IMR-90 (cell line): ENCODE measurements around the gene TMPRSS11E. TPM values are rescaled to one million over a fixed set of nuclear protein-coding genes. Genes with fewer than 3 reads are reported as not detected.

Experiments
- ATAC-seq: fragments of 200-7000 bp; cut with Tn5 transposase; 2 replicates; pipeline ENCODE4 v1.9.1; 2020; ENCODE audit warnings: low read depth, mild to moderate bottlenecking, moderate library complexity
- BruUV-seq: library from RNA; stranded (reverse); fragments of 400-500 nt; replicated peaks from 2 replicates; lab custom pipeline; 2021; lab: Mats Ljungman, UMichigan
- CTCF ChIA-PET: fragments of 300-600 bp; formaldehyde crosslinking; extraction: SDS; loops from one replicate; lab custom pipeline; 2021; ENCODE audit warnings: antibody characterized with exemption; lab: Yijun Ruan, JAX
- POLR2A ChIA-PET: fragments of 300-600 bp; sonication (Branson Sonifier 250); formaldehyde crosslinking; loops from one replicate; lab custom pipeline; 2022; ENCODE audit warnings: antibody characterized with exemption; ENCODE audit not compliant: unreplicated experiment; lab: Charles Lee
- DNase-seq: peaks from one replicate; pipeline ENCODE4 v3.0.0; 2013
- H2AFZ ChIP-seq: replicated peaks from 2 replicates; pipeline ENCODE3; 2013; ENCODE audit warnings: low read length, mild to moderate bottlenecking; ENCODE audit not compliant: poor library complexity
- H2AK5ac ChIP-seq: 2 replicates; pipeline ENCODE4 v1.6.1; 2013; ENCODE audit warnings: low read depth, low read length, inconsistent platforms
- H2AK9ac ChIP-seq: replicated peaks from 2 replicates; pipeline ENCODE3; 2013; ENCODE audit warnings: mild to moderate bottlenecking, low read depth, low read length, moderate library complexity; ENCODE audit not compliant: poor library complexity
- H2BK120ac ChIP-seq: 2 replicates; pipeline ENCODE4 v1.6.1; 2013; ENCODE audit warnings: low read depth, low read length, inconsistent platforms
- H2BK15ac ChIP-seq: 3 replicates; pipeline ENCODE4 v1.6.1; 2013; ENCODE audit warnings: low read depth, low read length, inconsistent platforms
- H2BK20ac ChIP-seq: 2 replicates; pipeline ENCODE4 v1.6.1; 2013; ENCODE audit warnings: low read depth, mild to moderate bottlenecking, inconsistent platforms, low read length, moderate library complexity
- H2BK5ac ChIP-seq: 2 replicates; pipeline ENCODE4 v1.6.1; 2013; ENCODE audit warnings: mild to moderate bottlenecking, low read depth, low read length, inconsistent platforms; ENCODE audit not compliant: poor library complexity, severe bottlenecking
- H3K14ac ChIP-seq: replicated peaks from 2 replicates; pipeline ENCODE4 v1.6.1; 2013; ENCODE audit warnings: low read depth, low read length, inconsistent platforms
- H3K18ac ChIP-seq: 2 replicates; pipeline ENCODE4 v1.6.1; 2013; ENCODE audit warnings: low read depth, low read length, control low read depth
- H3K23ac ChIP-seq: 2 replicates; pipeline ENCODE4 v1.6.1; 2013; ENCODE audit warnings: low read depth, low read length, inconsistent platforms
- H3K27ac ChIP-seq: 2 replicates; pipeline ENCODE4 v1.5.1; 2013; ENCODE audit warnings: mild to moderate bottlenecking, control low read depth, low read length; ENCODE audit not compliant: insufficient read depth
- H3K27me3 ChIP-seq: 2 replicates; pipeline ENCODE4 v1.6.1; 2013; ENCODE audit warnings: low read length; ENCODE audit not compliant: control insufficient read depth, insufficient read depth
- H3K36me3 ChIP-seq: 2 replicates; pipeline ENCODE4 v1.6.1; 2013; ENCODE audit warnings: low read length, mixed read lengths; ENCODE audit not compliant: control insufficient read depth, insufficient read depth
- H3K4ac ChIP-seq: 2 replicates; pipeline ENCODE4 v1.6.1; 2013; ENCODE audit warnings: low read depth, low read length, inconsistent platforms
- H3K4me1 ChIP-seq: 2 replicates; pipeline ENCODE4 v1.6.1; 2013; ENCODE audit warnings: low read length, mixed read lengths; ENCODE audit not compliant: control insufficient read depth, insufficient read depth
- H3K4me2 ChIP-seq: 2 replicates; pipeline ENCODE4 v1.6.1; 2013; ENCODE audit warnings: low read depth, mild to moderate bottlenecking, control low read depth, low read length, moderate library complexity
- H3K4me3 ChIP-seq: 2 replicates; pipeline ENCODE4 v1.5.1; 2013; ENCODE audit warnings: low read depth, mild to moderate bottlenecking, control low read depth, low read length, moderate library complexity; ENCODE audit not compliant: insufficient read depth
- H3K56ac ChIP-seq: 2 replicates; pipeline ENCODE4 v1.6.1; 2013; ENCODE audit warnings: low read length, inconsistent platforms; ENCODE audit not compliant: insufficient read depth; ENCODE audit errors: extremely low read depth
- H3K79me1 ChIP-seq, 2 experiments: 2 replicates each; pipeline ENCODE4 v1.6.1; 2013; ENCODE audit warnings: low read length in 2 of 2, inconsistent platforms in 1 of 2, low read depth in 1 of 2
- H3K9ac ChIP-seq: 2 replicates; pipeline ENCODE4 v1.6.1; 2013; ENCODE audit warnings: low read depth, low read length, control low read depth
- H3K9me1 ChIP-seq: 2 replicates; pipeline ENCODE4 v1.6.1; 2013; ENCODE audit warnings: low read length, inconsistent platforms; ENCODE audit not compliant: insufficient read depth
- H3K9me3 ChIP-seq: 2 replicates; pipeline ENCODE4 v1.6.1; 2013; ENCODE audit warnings: low read length; ENCODE audit not compliant: control insufficient read depth, insufficient read depth
- H4K20me1 ChIP-seq: 2 replicates; pipeline ENCODE4 v1.6.1; 2013; ENCODE audit warnings: low read length, inconsistent platforms; ENCODE audit not compliant: insufficient read depth
- H4K5ac ChIP-seq: 2 replicates; pipeline ENCODE4 v1.6.1; 2013; ENCODE audit warnings: mild to moderate bottlenecking, low read depth, low read length, control low read depth
- H4K8ac ChIP-seq, 2 experiments: 2 replicates each; pipeline ENCODE4 v1.6.1; 2013; ENCODE audit warnings: low read depth in 2 of 2, low read length in 2 of 2, control low read depth in 1 of 2, inconsistent platforms in 1 of 2
- H4K91ac ChIP-seq: 2 replicates; pipeline ENCODE4 v1.6.1; 2013; ENCODE audit warnings: low read depth, low read length, inconsistent platforms; ENCODE audit not compliant: insufficient read depth
- BHLHE40 ChIP-seq: fragments of 150-350 bp; IDR thresholded peaks from 2 replicates; pipeline ENCODE4 v1.6.1; 2016; ENCODE audit warnings: mild to moderate bottlenecking, low read depth, low read length
- CEBPB ChIP-seq: IDR thresholded peaks from 2 replicates; pipeline ENCODE4 v1.6.1; 2012; ENCODE audit warnings: low read depth, low read length, improper control_type of control experiment
- CHD1 ChIP-seq: IDR thresholded peaks from 2 replicates; pipeline ENCODE4 v1.6.1; 2012; ENCODE audit warnings: low read depth, low read length, improper control_type of control experiment
- ELK1 ChIP-seq: fragments of 150-350 bp; IDR thresholded peaks from 2 replicates; pipeline ENCODE4 v1.6.1; 2016; ENCODE audit warnings: low read depth, mild to moderate bottlenecking, low read length, moderate library complexity, borderline replicate concordance
- FOS ChIP-seq: fragments of 150-350 bp; IDR thresholded peaks from 2 replicates; pipeline ENCODE4 v1.6.1; 2016; ENCODE audit warnings: low read depth, low read length
- MAFK ChIP-seq: IDR thresholded peaks from 2 replicates; pipeline ENCODE4 v1.6.1; 2012; ENCODE audit warnings: low read depth, low read length, improper control_type of control experiment
- MAZ ChIP-seq: IDR thresholded peaks from 2 replicates; pipeline ENCODE4 v1.6.1; 2012; ENCODE audit warnings: low read depth, mild to moderate bottlenecking, low read length, improper control_type of control experiment, moderate library complexity, borderline replicate concordance
- MXI1 ChIP-seq: IDR thresholded peaks from 2 replicates; pipeline ENCODE4 v1.6.1; 2012; ENCODE audit warnings: low read depth, mild to moderate bottlenecking, low read length, moderate library complexity, borderline replicate concordance
- NFE2L2 ChIP-seq: fragments of 150-350 bp; IDR thresholded peaks from 2 replicates; pipeline ENCODE4 v1.6.1; 2016; ENCODE audit warnings: low read depth, mild to moderate bottlenecking, low read length
- POLR2A ChIP-seq: IDR thresholded peaks from 2 replicates; pipeline ENCODE4 v1.6.1; 2012; ENCODE audit warnings: mild to moderate bottlenecking, low read depth, low read length
- RAD21 ChIP-seq: IDR thresholded peaks from 2 replicates; pipeline ENCODE4 v1.6.1; 2012; ENCODE audit warnings: low read length, improper control_type of control experiment
- RCOR1 ChIP-seq: IDR thresholded peaks from 2 replicates; pipeline ENCODE4 v1.6.1; 2012; ENCODE audit warnings: mild to moderate bottlenecking, low read length, improper control_type of control experiment; ENCODE audit not compliant: insufficient replicate concordance
- RFX5 ChIP-seq: IDR thresholded peaks from 2 replicates; pipeline ENCODE4 v1.8.0; 2012; ENCODE audit warnings: low read depth, mild to moderate bottlenecking, low read length, moderate library complexity
- SMC3 ChIP-seq: fragments of 150-350 bp; IDR thresholded peaks from 2 replicates; pipeline ENCODE4 v1.6.1; 2016; ENCODE audit warnings: low read depth, mild to moderate bottlenecking, antibody characterized with exemption, low read length, moderate library complexity
- USF2 ChIP-seq: fragments of 150-350 bp; IDR thresholded peaks from 2 replicates; pipeline ENCODE4 v1.6.1; 2017; ENCODE audit warnings: mild to moderate bottlenecking, antibody characterized with exemption, low read length, low read depth
- WGBS, 2 experiments: methylation state at CpG; one replicate each; pipeline versions ENCODE4 v1.1.5 to v1.1.7; 2013; ENCODE audit warnings: missing lambda C conversion rate in 2 of 2; ENCODE audit not compliant: insufficient read length in 1 of 2; ENCODE audit errors: extremely low coverage in 2 of 2; 5-methylcytosine and 5-hydroxymethylcytosine counted together
- dilution Hi-C: fragments of 300-500 bp; cut with HindIII; formaldehyde crosslinking; loops from one replicate; pipeline ENCODE4 v1.14.3; 2018; ENCODE audit warnings: low sequenced_read_pairs; ENCODE audit not compliant: unreplicated experiment
- in situ Hi-C: fragments of 300-500 bp; cut with MboI; formaldehyde crosslinking; loops from 3 replicates; pipeline ENCODE4 v1.14.3; 2019; ENCODE audit warnings: low sequenced_read_pairs, inconsistent platforms, mixed read lengths
- intact Hi-C: fragments of 100-400 bp; cut with micrococcal nuclease; formaldehyde crosslinking; loops from 2 replicates; pipeline ENCODE4 v1.10.0; 2022
- polyA plus RNA-seq, 3 experiments: library from polyadenylated mRNA; depleted of rRNA; stranded (reverse); fragments of >200 nt; gene quantifications; 2 replicates each; pipeline ENCODE4 v1.2.3, GENCODE V29; 2012; ENCODE audit warnings: low replicate concordance in 1 of 3
- total RNA-seq: library from RNA; depleted of rRNA; stranded (reverse); fragments of >200 nt; gene quantifications from 2 replicates; pipeline ENCODE4 v1.2.3, GENCODE V29; 2012
- TF ChIP-seq, protein P1 (sequence below): conservative IDR thresholded peaks from 2 replicates; pipeline ENCODE4 v1.5.1; 2012; ENCODE audit warnings: mild to moderate bottlenecking, low read depth, low read length, improper control_type of control experiment

TMPRSS11E gene
- total and polyA plus RNA-seq, 2 of the 4 experiments (the other 2 are of a cell fraction) = not detected

- Histone ChIP-seq H4K5ac (no peak overlapping the region), H3K9me3 (no peaks in the 10 kb centered on the region), H3K4me1 (peaks cover 4% of the 10 kb centered on the region; the same call in 1 of the 2 replicates), H3K9me1 (no peaks in the 10 kb centered on the region), H3K56ac (no peak overlapping the region), H4K8ac (no peak overlapping the region), H2BK5ac (no peak overlapping the region), H3K14ac (no peak overlapping the region), H2BK15ac (no peak overlapping the region), H2AFZ (no peak overlapping the region), H3K18ac (no peak overlapping the region), H3K79me1 (no peaks in the 10 kb centered on the region), H3K23ac (no peak overlapping the region), H3K4me2 (no peak overlapping the region), H3K36me3 (no peaks in the 10 kb centered on the region), H2BK20ac (no peak overlapping the region), H3K9ac (no peak overlapping the region), H3K27ac (no peak overlapping the region), H4K91ac (no peak overlapping the region), H3K4me3 (no peak overlapping the region), H3K4ac (no peak overlapping the region), H3K27me3 (no peaks in the 10 kb centered on the region), H2AK9ac (no peak overlapping the region), H2AK5ac (no peak overlapping the region), H4K20me1 (no peaks in the 10 kb centered on the region), H2BK120ac (no peak overlapping the region)
- DNase-seq (no peak), ATAC-seq (no peak)
- WGBS, 2 experiments = no CpG with 5 or more reads among the region's 2 CpGs
- no TSS peak for BruUV-seq
- ChIA-PET POLR2A (no interaction called here), CTCF (no interaction called here)
- in situ Hi-C loops (no loop called here), dilution Hi-C loops (no loop called here), intact Hi-C loops (no loop called here)
- no peak for TF ChIP-seq USF2
- no peak for TF ChIP-seq NFE2L2
- TF ChIP-seq SMC3 = no peak
- TF ChIP-seq RFX5 = no peak
- TF ChIP-seq RAD21 = no peak
- TF ChIP-seq CEBPB = no peak
- no peak for TF ChIP-seq RCOR1
- TF ChIP-seq CHD1 = no peak
- no peak for TF ChIP-seq MAZ
- TF ChIP-seq, protein P1, sequence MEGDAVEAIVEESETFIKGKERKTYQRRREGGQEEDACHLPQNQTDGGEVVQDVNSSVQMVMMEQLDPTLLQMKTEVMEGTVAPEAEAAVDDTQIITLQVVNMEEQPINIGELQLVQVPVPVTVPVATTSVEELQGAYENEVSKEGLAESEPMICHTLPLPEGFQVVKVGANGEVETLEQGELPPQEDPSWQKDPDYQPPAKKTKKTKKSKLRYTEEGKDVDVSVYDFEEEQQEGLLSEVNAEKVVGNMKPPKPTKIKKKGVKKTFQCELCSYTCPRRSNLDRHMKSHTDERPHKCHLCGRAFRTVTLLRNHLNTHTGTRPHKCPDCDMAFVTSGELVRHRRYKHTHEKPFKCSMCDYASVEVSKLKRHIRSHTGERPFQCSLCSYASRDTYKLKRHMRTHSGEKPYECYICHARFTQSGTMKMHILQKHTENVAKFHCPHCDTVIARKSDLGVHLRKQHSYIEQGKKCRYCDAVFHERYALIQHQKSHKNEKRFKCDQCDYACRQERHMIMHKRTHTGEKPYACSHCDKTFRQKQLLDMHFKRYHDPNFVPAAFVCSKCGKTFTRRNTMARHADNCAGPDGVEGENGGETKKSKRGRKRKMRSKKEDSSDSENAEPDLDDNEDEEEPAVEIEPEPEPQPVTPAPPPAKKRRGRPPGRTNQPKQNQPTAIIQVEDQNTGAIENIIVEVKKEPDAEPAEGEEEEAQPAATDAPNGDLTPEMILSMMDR = no peak
- no peak for TF ChIP-seq BHLHE40
- TF ChIP-seq ELK1 = no peak
- TF ChIP-seq MXI1 = no peak
- no peak for TF ChIP-seq POLR2A
- no peak for TF ChIP-seq FOS
- no peak for TF ChIP-seq MAFK
Observed at GRCh38 chr4:68462691-68463090, 15.4 kb downstream of the TMPRSS11E start.
